Measurements from ENCODE around the gene CRKL.

The CRKL gene

DNA sequence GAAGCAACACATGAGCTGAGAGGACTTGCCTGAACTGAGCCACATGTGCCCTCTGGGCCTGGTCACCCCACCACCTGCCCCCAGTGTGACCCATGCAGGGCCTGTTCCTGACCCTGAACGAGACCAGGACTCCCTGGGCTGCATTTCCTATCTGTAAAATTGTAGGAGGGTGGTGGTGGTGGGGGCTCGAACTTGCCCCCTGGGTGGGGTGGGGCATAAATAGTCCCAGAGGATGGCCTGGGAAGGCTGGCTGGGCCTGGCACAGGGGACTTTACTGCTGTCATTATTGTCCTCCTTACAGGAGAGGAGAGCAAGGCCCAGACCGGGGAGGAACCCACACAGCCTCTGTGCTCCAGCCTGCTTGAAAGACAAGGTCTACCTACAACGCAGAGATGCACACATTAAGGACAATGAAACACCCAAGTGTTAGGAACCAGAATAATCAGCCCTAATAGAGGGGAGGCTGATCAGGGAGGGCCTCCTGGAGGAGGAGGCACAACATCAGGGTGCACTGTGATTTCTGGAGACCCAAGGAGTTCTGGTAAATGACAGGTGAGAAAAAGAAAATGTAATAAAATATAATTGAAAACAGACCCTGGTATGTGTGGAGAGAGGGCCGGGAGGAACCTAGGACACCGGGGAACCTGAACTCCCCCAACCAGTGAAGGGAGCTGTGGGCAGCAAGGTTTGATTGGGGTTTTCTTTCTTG is 47.0 kb downstream of the CRKL start:
- H3K4me3 ChIP-seq (ENCODE audit: low read depth, low read length) = no peak overlapping the region
- TF ChIP-seq CTCF (IDR thresholded peaks at IDR 0.05; ENCODE audit: low read depth, low read length) = no peak

DNA sequence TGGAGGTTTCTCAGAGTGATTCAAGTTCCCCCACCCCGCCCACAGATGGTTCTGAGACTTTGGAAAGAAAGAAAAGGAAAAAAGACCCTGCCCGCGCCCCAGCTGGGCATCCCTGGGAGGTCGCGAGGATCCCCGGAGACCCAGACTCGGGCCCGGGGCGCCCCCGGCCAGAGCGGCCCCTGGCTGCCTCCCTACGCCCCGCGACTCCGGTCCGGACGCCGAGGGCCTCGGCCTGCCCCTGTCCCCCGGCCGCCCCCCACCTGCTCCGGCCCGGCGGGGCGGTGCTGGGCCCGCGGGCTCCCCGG is 47.5 kb downstream of the CRKL start:
- no peak for TF ChIP-seq CTCF (IDR thresholded peaks at IDR 0.05; ENCODE audit: low read depth, low read length)
- H3K4me3 ChIP-seq (ENCODE audit: low read depth, low read length) = no peak overlapping the region

DNA sequence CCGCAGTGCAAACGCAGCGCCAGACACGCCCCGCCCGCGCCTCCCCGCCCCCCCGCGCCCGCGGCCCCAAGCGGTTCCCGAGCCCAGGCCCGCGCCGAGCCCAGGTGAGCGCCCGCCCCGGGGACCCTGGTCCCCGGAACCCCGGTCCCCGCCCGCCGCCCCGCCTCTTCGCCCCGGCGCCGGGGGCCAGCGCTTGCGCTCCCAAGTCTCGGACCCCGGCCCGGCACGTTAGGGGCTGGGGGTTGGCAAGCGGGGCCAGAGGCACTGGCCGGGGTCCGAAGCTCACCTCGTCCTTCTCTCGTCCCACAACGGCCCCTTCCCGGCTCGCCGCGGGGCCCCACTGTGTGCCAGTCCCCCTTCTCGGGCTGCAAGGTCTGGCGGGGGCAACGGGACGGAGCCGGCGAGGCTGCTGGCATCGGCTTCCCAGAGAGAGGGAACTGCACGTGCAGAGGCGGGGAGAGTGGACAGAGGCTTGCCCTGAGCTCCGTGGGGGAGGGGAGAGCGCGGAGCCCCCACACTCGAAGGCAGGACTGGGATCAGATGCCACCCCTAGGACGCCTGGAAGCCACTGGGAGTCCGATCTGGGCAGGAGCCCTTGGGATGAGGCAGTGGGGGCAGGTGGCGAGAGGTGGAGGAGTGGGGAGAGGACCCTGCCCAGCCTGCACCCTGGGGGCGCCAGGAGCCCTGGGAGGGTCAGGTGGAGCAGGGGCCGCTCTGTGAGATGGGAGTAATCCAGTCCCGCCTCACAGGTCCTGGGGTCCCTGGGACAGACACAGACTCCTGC is 48.1 kb downstream of the CRKL start:
- TF ChIP-seq CTCF (IDR thresholded peaks at IDR 0.05; ENCODE audit: low read depth, low read length) = no peak
- H3K4me3 ChIP-seq (ENCODE audit: low read depth, low read length) = peak overlapping the region; percentile 8; the same call in 1 of the 2 replicates

GRCh38 chr22:20965888-20966855 is 49.0 kb downstream of the CRKL start:
- TF ChIP-seq CTCF (IDR thresholded peaks at IDR 0.05; ENCODE audit: low read depth, low read length) = no peak
- H3K4me3 ChIP-seq (ENCODE audit: low read depth, low read length) = no peak overlapping the region

DNA sequence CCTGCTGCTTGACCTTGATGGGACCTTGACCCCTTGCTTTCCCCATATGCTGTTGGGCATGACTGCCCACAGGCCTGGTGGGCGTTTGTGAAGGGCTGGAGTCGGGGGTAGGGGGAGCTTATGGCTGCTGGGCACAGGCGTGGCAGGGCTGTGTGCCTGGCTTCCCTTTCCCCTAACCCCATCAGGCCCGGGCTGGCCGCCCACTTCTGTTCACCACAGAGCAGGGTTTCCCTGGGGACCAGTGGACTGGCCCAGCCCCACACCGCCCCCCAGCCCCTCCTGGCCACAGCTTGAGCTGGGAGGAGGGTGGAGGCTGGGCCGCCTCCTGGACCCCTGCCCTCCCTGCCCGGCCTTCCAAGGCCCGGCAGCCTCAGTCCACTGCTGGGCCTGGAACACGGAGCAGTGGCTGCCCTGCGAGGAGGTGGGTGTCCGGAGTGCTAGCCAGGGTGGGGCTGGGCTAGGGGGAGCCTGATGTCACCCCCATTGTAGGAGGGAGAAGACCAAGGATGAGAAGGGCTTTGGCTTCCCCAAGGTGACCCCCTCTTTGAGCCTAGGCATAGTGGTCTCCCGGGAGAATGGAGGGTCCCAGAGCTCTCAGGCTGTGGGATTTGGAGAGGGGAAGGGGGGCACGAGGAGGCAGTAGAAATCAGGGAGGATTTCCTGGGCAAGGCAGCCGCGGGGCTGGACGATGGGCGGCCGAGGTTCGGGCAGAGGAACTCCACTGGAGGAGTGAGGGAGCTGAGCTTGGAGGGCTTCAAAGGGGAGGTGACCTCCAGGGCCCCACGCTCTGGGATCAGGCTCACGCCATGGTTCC is 49.9 kb downstream of the CRKL start, which contains the start of gene AIFM3:
Gene AIFM3 (plus strand): TSS at position 373 of the 814 bp plus-strand sequence. CDS start 690 bp downstream, outside the sequence.
- no peak for TF ChIP-seq CTCF (IDR thresholded peaks at IDR 0.05; ENCODE audit: low read depth, low read length)
- no peak within 1 kb of the TSS for H3K4me3 ChIP-seq (ENCODE audit: low read depth, low read length)

DNA sequence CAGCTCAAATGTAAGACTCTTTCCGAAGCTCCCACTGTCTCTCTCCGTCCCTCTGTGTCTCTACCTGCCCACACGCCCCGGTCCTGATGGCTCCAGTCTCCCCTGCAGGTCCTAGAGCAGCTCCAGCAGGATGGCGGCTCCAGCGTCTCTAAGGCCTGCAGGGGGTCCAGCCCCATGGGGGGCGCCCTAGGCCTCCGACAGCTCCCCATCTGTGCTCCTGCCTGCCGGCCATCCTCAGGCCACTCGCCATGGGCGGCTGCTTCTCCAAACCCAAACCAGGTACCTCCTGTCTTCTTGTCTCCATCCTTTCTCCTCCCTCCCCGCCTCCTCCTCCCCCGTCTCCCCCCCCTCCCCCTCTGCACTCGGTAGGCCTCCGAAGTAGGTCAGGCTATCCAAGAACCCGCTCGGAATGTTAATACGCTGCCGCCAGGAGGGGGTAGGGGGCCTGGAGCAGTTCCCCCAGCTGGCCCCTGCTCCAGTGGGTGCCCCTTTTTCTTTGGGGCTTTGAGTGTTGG is 50.5 kb downstream of the CRKL start:
- TF ChIP-seq CTCF (IDR thresholded peaks at IDR 0.05; ENCODE audit: low read depth, low read length) = no peak

More for the DNA sequence above, 50.5 kb downstream of the CRKL start:
- no peak overlapping the region for H3K4me3 ChIP-seq (ENCODE audit: low read depth, low read length)
